Keratinocyte (primary cell): ENCODE measurements around the gene SLC12A8. TPM values are rescaled to one million over a fixed set of nuclear protein-coding genes. Genes with fewer than 3 reads are reported as not detected.

Source experiments
- DNase-seq: peaks from one replicate; pipeline ENCODE4 v3.0.0-alpha.2; 2011; ENCODE audit warnings: low read depth, missing footprints, low spot score
- FAIRE-seq: peaks from 2 replicates; lab custom pipeline; 2011; peaks lifted over from hg19 to GRCh38; lab: Jason Lieb, UNC
- H2AFZ ChIP-seq: 2 replicates; pipeline ENCODE4 v1.6.0; 2012; ENCODE audit warnings: low read length, control low read depth, inconsistent platforms; ENCODE audit not compliant: control insufficient read depth
- H3K27ac ChIP-seq: 2 replicates; pipeline ENCODE4 v1.5.1; 2011; ENCODE audit warnings: low read length; ENCODE audit not compliant: control insufficient read depth, insufficient read depth
- H3K27me3 ChIP-seq: 3 replicates; pipeline ENCODE4 v1.6.0; 2011; ENCODE audit warnings: low read length; ENCODE audit not compliant: control insufficient read depth, insufficient read depth; ENCODE audit errors: extremely low read depth
- H3K36me3 ChIP-seq, 2 experiments: 2 replicates in 1 of 2; 3 replicates in 1 of 2; pipeline ENCODE4 v1.5.1; 2011; ENCODE audit warnings: low read length in 2 of 2, mild to moderate bottlenecking in 1 of 2; ENCODE audit not compliant: control insufficient read depth in 2 of 2, insufficient read depth in 2 of 2; ENCODE audit errors: extremely low read depth in 1 of 2
- H3K4me1 ChIP-seq: 3 replicates; pipeline ENCODE4 v1.5.1; 2011; ENCODE audit warnings: low read length; ENCODE audit not compliant: control insufficient read depth, insufficient read depth; ENCODE audit errors: extremely low read depth
- H3K4me2 ChIP-seq: 3 replicates; pipeline ENCODE4 v1.6.0; 2011; ENCODE audit warnings: low read depth, low read length; ENCODE audit not compliant: control insufficient read depth, insufficient read depth; ENCODE audit errors: extremely low read depth
- H3K4me3 ChIP-seq, 3 experiments: fragments of 200-600 bp in 1 of 3; sonication (generic) in 1 of 3; 2 replicates in 2 of 3; 3 replicates in 1 of 3; pipeline ENCODE4 v1.5.1; 2011 to 2016; ENCODE audit warnings: low read length in 3 of 3, mild to moderate bottlenecking in 3 of 3, control low read depth in 2 of 3, inconsistent platforms in 1 of 3, low read depth in 1 of 3, mixed read lengths in 1 of 3, mixed run types in 1 of 3, moderate library complexity in 1 of 3; ENCODE audit not compliant: control insufficient read depth in 2 of 3, insufficient read depth in 2 of 3; ENCODE audit errors: extremely low read depth in 1 of 3
- H3K79me2 ChIP-seq: 2 replicates; pipeline ENCODE4 v1.6.0; 2012; ENCODE audit warnings: low read length; ENCODE audit not compliant: control insufficient read depth, insufficient read depth
- H3K9ac ChIP-seq: 3 replicates; pipeline ENCODE4 v1.6.0; 2011; ENCODE audit warnings: low read length; ENCODE audit not compliant: control insufficient read depth, insufficient read depth; ENCODE audit errors: extremely low read depth
- H3K9me1 ChIP-seq: 3 replicates; pipeline ENCODE4 v1.6.0; 2011; ENCODE audit warnings: low read length; ENCODE audit not compliant: control insufficient read depth, insufficient read depth; ENCODE audit errors: extremely low read depth
- H3K9me3 ChIP-seq: 2 replicates; pipeline ENCODE4 v1.5.1; 2012; ENCODE audit warnings: low read depth, low read length; ENCODE audit not compliant: control insufficient read depth
- H4K20me1 ChIP-seq: 3 replicates; pipeline ENCODE4 v1.6.0; 2011; ENCODE audit warnings: low read length; ENCODE audit not compliant: control insufficient read depth, insufficient read depth; ENCODE audit errors: extremely low read depth
- CTCF ChIP-seq, 3 experiments: IDR thresholded peaks in 1 of 3; conservative IDR thresholded peaks in 1 of 3; optimal IDR thresholded peaks in 1 of 3; 2 replicates in 2 of 3; 3 replicates in 1 of 3; pipeline versions ENCODE3 to v1.5.1; 2011; ENCODE audit warnings: low read length in 3 of 3, mild to moderate bottlenecking in 3 of 3, moderate library complexity in 2 of 3, control low read depth in 1 of 3, inconsistent platforms in 1 of 3; ENCODE audit not compliant: insufficient read depth in 2 of 3; ENCODE audit errors: extremely low read depth in 1 of 3
- EZH2 ChIP-seq: IDR thresholded peaks from one replicate; pipeline ENCODE4 v1.6.1; 2012; ENCODE audit warnings: inconsistent platforms, mild to moderate bottlenecking, low read length, moderate library complexity
- dilution Hi-C: fragments of 300-500 bp; cut with MboI; formaldehyde crosslinking; loops from one replicate; pipeline ENCODE4 v1.7.0; 2020; ENCODE audit warnings: low sequenced_read_pairs; ENCODE audit not compliant: extremely low pct_ligation_motif_present
- polyA plus RNA-seq, 5 experiments: library from polyadenylated mRNA; depleted of rRNA in 3 of 5; stranded (reverse) in 3 of 5; stranded (forward) in 1 of 5; unstranded in 1 of 5; fragments of >200 nt; gene quantifications; 1 replicate in 1 of 5; 2 replicates in 3 of 5; 3 replicates in 1 of 5; pipeline versions ENCODE4 v1.2.1 to v1.2.3, GENCODE V29; 2011 to 2012; ENCODE audit warnings: missing spikeins in 2 of 5, low read depth in 1 of 5, low replicate concordance in 1 of 5

SLC12A8 gene
- polyA plus RNA-seq, 1 donor (not counting 4 experiments of a cell fraction or from before 2014, with no cell fraction given), result 6.9 TPM

GRCh38 chr3:125107861-125108567 is 104.5 kb downstream of the SLC12A8 start:
- peak; percentile 25 for DNase-seq
- dilution Hi-C loops, result no loop called here
- TF ChIP-seq CTCF (optimal IDR thresholded peaks at IDR 0.05 in 1 of 3, IDR thresholded peaks at IDR 0.05 in 1 of 3, conservative IDR thresholded peaks at IDR 0.05 in 1 of 3; ENCODE audit: extremely low read depth in 1 of 3, insufficient read depth in 2 of 3, low read length in 3 of 3) (no peak), EZH2 (no peak)
- H3K27me3 ChIP-seq, result no peaks in the 10 kb centered on the region
- peaks cover 42% of the 10 kb centered on the region for H3K4me1 ChIP-seq
- FAIRE-seq, result peak; percentile 49
- no peaks in the 10 kb centered on the region for H3K9me3 ChIP-seq
- peak overlapping the region in 2 of 3 experiments; percentile 9 to 29 for H3K4me3 ChIP-seq
- peak overlapping the region; percentile 38 for H3K9ac ChIP-seq
- no peaks in the 10 kb centered on the region for H3K9me1 ChIP-seq
- no peaks in the 10 kb centered on the region for H4K20me1 ChIP-seq
- H3K4me2 ChIP-seq, result peak overlapping the region; percentile 65
- H3K36me3 ChIP-seq, result no peaks in the 10 kb centered on the region
- H3K79me2 ChIP-seq, result no peaks in the 10 kb centered on the region
- no peak overlapping the region for H2AFZ ChIP-seq
- H3K27ac ChIP-seq, result peak overlapping the region; percentile 63

GRCh38 chr3:125107363-125107762 is 105.2 kb downstream of the SLC12A8 start:
- DNase-seq, result peak; percentile 32
- no peak for TF ChIP-seq EZH2

More at GRCh38 chr3:125107363-125107762, 105.2 kb downstream of the SLC12A8 start:
- peak; percentile 89 for FAIRE-seq
- Histone ChIP-seq H3K27me3 (no peaks in the 10 kb centered on the region), H3K4me2 (peak overlapping the region; percentile 65), H3K9ac (peak overlapping the region; percentile 38), H3K4me1 (peaks cover 42% of the 10 kb centered on the region), H2AFZ (no peak overlapping the region), H3K4me3 (peak overlapping the region in 2 of 3 experiments; percentile 9 to 29), H3K79me2 (no peaks in the 10 kb centered on the region), H3K9me3 (no peaks in the 10 kb centered on the region), H3K27ac (peak overlapping the region; percentile 63), H3K36me3 (peaks cover 0 to 1% of the 10 kb centered on the region in 2 experiments), H4K20me1 (no peaks in the 10 kb centered on the region), H3K9me1 (no peaks in the 10 kb centered on the region)
- dilution Hi-C loops, result no loop called here
